OCI-LY3 (cell line): Measurements from ENCODE around the gene PAPSS1.

Experiments
- EZH2phosphoT487 ChIP-seq: fragments of 200-600 bp; shearing (Covaris generic); IDR thresholded peaks from 2 replicates; pipeline ENCODE4 v1.6.1; 2018; ENCODE audit warnings: antibody characterized with exemption, mixed run types, low read depth
- TF ChIP-seq, protein P1 (sequence below): fragments of 200-600, 300-600 bp; sonication (generic); IDR thresholded peaks from 2 replicates; pipeline ENCODE4 v1.5.1; 2014; ENCODE audit warnings: antibody characterized with exemption, low read length, low read depth

DNA sequence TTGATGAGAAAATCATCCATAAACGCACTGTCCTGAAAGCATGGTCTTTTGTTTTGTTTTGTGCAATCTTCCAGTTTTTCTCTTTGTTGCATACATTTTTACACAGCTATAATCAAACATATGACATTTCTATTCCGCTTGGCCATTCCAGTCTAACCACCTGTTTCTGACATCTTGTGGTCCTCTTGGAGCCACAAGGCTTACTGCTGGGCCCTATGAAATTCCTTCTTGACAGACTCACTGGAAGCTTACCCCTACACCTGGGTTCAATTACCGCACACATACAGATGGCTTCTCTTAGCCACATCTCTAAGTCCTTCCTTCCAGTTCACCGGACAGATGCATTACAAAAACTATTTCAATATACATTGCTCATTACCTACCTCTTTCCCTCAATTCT, 72.4 kb downstream of the PAPSS1 start:
- TF ChIP-seq, protein P1, sequence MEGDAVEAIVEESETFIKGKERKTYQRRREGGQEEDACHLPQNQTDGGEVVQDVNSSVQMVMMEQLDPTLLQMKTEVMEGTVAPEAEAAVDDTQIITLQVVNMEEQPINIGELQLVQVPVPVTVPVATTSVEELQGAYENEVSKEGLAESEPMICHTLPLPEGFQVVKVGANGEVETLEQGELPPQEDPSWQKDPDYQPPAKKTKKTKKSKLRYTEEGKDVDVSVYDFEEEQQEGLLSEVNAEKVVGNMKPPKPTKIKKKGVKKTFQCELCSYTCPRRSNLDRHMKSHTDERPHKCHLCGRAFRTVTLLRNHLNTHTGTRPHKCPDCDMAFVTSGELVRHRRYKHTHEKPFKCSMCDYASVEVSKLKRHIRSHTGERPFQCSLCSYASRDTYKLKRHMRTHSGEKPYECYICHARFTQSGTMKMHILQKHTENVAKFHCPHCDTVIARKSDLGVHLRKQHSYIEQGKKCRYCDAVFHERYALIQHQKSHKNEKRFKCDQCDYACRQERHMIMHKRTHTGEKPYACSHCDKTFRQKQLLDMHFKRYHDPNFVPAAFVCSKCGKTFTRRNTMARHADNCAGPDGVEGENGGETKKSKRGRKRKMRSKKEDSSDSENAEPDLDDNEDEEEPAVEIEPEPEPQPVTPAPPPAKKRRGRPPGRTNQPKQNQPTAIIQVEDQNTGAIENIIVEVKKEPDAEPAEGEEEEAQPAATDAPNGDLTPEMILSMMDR, result no peak
- no peak for TF ChIP-seq EZH2phosphoT487
